IMR-90 (cell line): ENCODE results near the gene PRELID3B. TPM values are rescaled to one million over a fixed set of nuclear protein-coding genes. Genes with fewer than 3 reads are reported as not detected.

Experiments used
- ATAC-seq: fragments of 200-7000 bp; cut with Tn5 transposase; 2 replicates; pipeline ENCODE4 v1.9.1; 2020; ENCODE audit warnings: low read depth, mild to moderate bottlenecking, moderate library complexity
- BruUV-seq: library from RNA; stranded (reverse); fragments of 400-500 nt; replicated peaks from 2 replicates; lab custom pipeline; 2021; lab: Mats Ljungman, UMichigan
- CTCF ChIA-PET: fragments of 300-600 bp; formaldehyde crosslinking; extraction: SDS; loops from one replicate; lab custom pipeline; 2021; ENCODE audit warnings: antibody characterized with exemption; lab: Yijun Ruan, JAX
- POLR2A ChIA-PET: fragments of 300-600 bp; sonication (Branson Sonifier 250); formaldehyde crosslinking; loops from one replicate; lab custom pipeline; 2022; ENCODE audit warnings: antibody characterized with exemption; ENCODE audit not compliant: unreplicated experiment; lab: Charles Lee
- DNase-seq: peaks from one replicate; pipeline ENCODE4 v3.0.0; 2013
- H2AFZ ChIP-seq: replicated peaks from 2 replicates; pipeline ENCODE3; 2013; ENCODE audit warnings: low read length, mild to moderate bottlenecking; ENCODE audit not compliant: poor library complexity
- H2AK5ac ChIP-seq: 2 replicates; pipeline ENCODE4 v1.6.1; 2013; ENCODE audit warnings: low read depth, low read length, inconsistent platforms
- H2AK9ac ChIP-seq: replicated peaks from 2 replicates; pipeline ENCODE3; 2013; ENCODE audit warnings: mild to moderate bottlenecking, low read depth, low read length, moderate library complexity; ENCODE audit not compliant: poor library complexity
- H2BK120ac ChIP-seq: 2 replicates; pipeline ENCODE4 v1.6.1; 2013; ENCODE audit warnings: low read depth, low read length, inconsistent platforms
- H2BK15ac ChIP-seq: 3 replicates; pipeline ENCODE4 v1.6.1; 2013; ENCODE audit warnings: low read depth, low read length, inconsistent platforms
- H2BK20ac ChIP-seq: 2 replicates; pipeline ENCODE4 v1.6.1; 2013; ENCODE audit warnings: low read depth, mild to moderate bottlenecking, inconsistent platforms, low read length, moderate library complexity
- H2BK5ac ChIP-seq: 2 replicates; pipeline ENCODE4 v1.6.1; 2013; ENCODE audit warnings: mild to moderate bottlenecking, low read depth, low read length, inconsistent platforms; ENCODE audit not compliant: poor library complexity, severe bottlenecking
- H3K14ac ChIP-seq: replicated peaks from 2 replicates; pipeline ENCODE4 v1.6.1; 2013; ENCODE audit warnings: low read depth, low read length, inconsistent platforms
- H3K18ac ChIP-seq: 2 replicates; pipeline ENCODE4 v1.6.1; 2013; ENCODE audit warnings: low read depth, low read length, control low read depth
- H3K23ac ChIP-seq: 2 replicates; pipeline ENCODE4 v1.6.1; 2013; ENCODE audit warnings: low read depth, low read length, inconsistent platforms
- H3K27ac ChIP-seq: 2 replicates; pipeline ENCODE4 v1.5.1; 2013; ENCODE audit warnings: mild to moderate bottlenecking, control low read depth, low read length; ENCODE audit not compliant: insufficient read depth
- H3K27me3 ChIP-seq: 2 replicates; pipeline ENCODE4 v1.6.1; 2013; ENCODE audit warnings: low read length; ENCODE audit not compliant: control insufficient read depth, insufficient read depth
- H3K36me3 ChIP-seq: 2 replicates; pipeline ENCODE4 v1.6.1; 2013; ENCODE audit warnings: low read length, mixed read lengths; ENCODE audit not compliant: control insufficient read depth, insufficient read depth
- H3K4ac ChIP-seq: 2 replicates; pipeline ENCODE4 v1.6.1; 2013; ENCODE audit warnings: low read depth, low read length, inconsistent platforms
- H3K4me1 ChIP-seq: 2 replicates; pipeline ENCODE4 v1.6.1; 2013; ENCODE audit warnings: low read length, mixed read lengths; ENCODE audit not compliant: control insufficient read depth, insufficient read depth
- H3K4me2 ChIP-seq: 2 replicates; pipeline ENCODE4 v1.6.1; 2013; ENCODE audit warnings: low read depth, mild to moderate bottlenecking, control low read depth, low read length, moderate library complexity
- H3K4me3 ChIP-seq: 2 replicates; pipeline ENCODE4 v1.5.1; 2013; ENCODE audit warnings: low read depth, mild to moderate bottlenecking, control low read depth, low read length, moderate library complexity; ENCODE audit not compliant: insufficient read depth
- H3K56ac ChIP-seq: 2 replicates; pipeline ENCODE4 v1.6.1; 2013; ENCODE audit warnings: low read length, inconsistent platforms; ENCODE audit not compliant: insufficient read depth; ENCODE audit errors: extremely low read depth
- H3K79me1 ChIP-seq, 2 experiments: 2 replicates each; pipeline ENCODE4 v1.6.1; 2013; ENCODE audit warnings: low read length in 2 of 2, inconsistent platforms in 1 of 2, low read depth in 1 of 2
- H3K9ac ChIP-seq: 2 replicates; pipeline ENCODE4 v1.6.1; 2013; ENCODE audit warnings: low read depth, low read length, control low read depth
- H3K9me1 ChIP-seq: 2 replicates; pipeline ENCODE4 v1.6.1; 2013; ENCODE audit warnings: low read length, inconsistent platforms; ENCODE audit not compliant: insufficient read depth
- H3K9me3 ChIP-seq: 2 replicates; pipeline ENCODE4 v1.6.1; 2013; ENCODE audit warnings: low read length; ENCODE audit not compliant: control insufficient read depth, insufficient read depth
- H4K20me1 ChIP-seq: 2 replicates; pipeline ENCODE4 v1.6.1; 2013; ENCODE audit warnings: low read length, inconsistent platforms; ENCODE audit not compliant: insufficient read depth
- H4K5ac ChIP-seq: 2 replicates; pipeline ENCODE4 v1.6.1; 2013; ENCODE audit warnings: mild to moderate bottlenecking, low read depth, low read length, control low read depth
- H4K8ac ChIP-seq, 2 experiments: 2 replicates each; pipeline ENCODE4 v1.6.1; 2013; ENCODE audit warnings: low read depth in 2 of 2, low read length in 2 of 2, control low read depth in 1 of 2, inconsistent platforms in 1 of 2
- H4K91ac ChIP-seq: 2 replicates; pipeline ENCODE4 v1.6.1; 2013; ENCODE audit warnings: low read depth, low read length, inconsistent platforms; ENCODE audit not compliant: insufficient read depth
- BHLHE40 ChIP-seq: fragments of 150-350 bp; IDR thresholded peaks from 2 replicates; pipeline ENCODE4 v1.6.1; 2016; ENCODE audit warnings: mild to moderate bottlenecking, low read depth, low read length
- CTCF ChIP-seq: conservative IDR thresholded peaks from 2 replicates; pipeline ENCODE4 v1.5.1; 2012; ENCODE audit warnings: mild to moderate bottlenecking, low read depth, low read length, improper control_type of control experiment
- MAZ ChIP-seq: IDR thresholded peaks from 2 replicates; pipeline ENCODE4 v1.6.1; 2012; ENCODE audit warnings: low read depth, mild to moderate bottlenecking, low read length, improper control_type of control experiment, moderate library complexity, borderline replicate concordance
- POLR2A ChIP-seq: IDR thresholded peaks from 2 replicates; pipeline ENCODE4 v1.6.1; 2012; ENCODE audit warnings: mild to moderate bottlenecking, low read depth, low read length
- RCOR1 ChIP-seq: IDR thresholded peaks from 2 replicates; pipeline ENCODE4 v1.6.1; 2012; ENCODE audit warnings: mild to moderate bottlenecking, low read length, improper control_type of control experiment; ENCODE audit not compliant: insufficient replicate concordance
- SMC3 ChIP-seq: fragments of 150-350 bp; IDR thresholded peaks from 2 replicates; pipeline ENCODE4 v1.6.1; 2016; ENCODE audit warnings: low read depth, mild to moderate bottlenecking, antibody characterized with exemption, low read length, moderate library complexity
- WGBS, 2 experiments: methylation state at CpG; one replicate each; pipeline versions ENCODE4 v1.1.5 to v1.1.7; 2013; ENCODE audit warnings: missing lambda C conversion rate in 2 of 2; ENCODE audit not compliant: insufficient read length in 1 of 2; ENCODE audit errors: extremely low coverage in 2 of 2; 5-methylcytosine and 5-hydroxymethylcytosine counted together
- dilution Hi-C: fragments of 300-500 bp; cut with HindIII; formaldehyde crosslinking; loops from one replicate; pipeline ENCODE4 v1.14.3; 2018; ENCODE audit warnings: low sequenced_read_pairs; ENCODE audit not compliant: unreplicated experiment
- in situ Hi-C: fragments of 300-500 bp; cut with MboI; formaldehyde crosslinking; loops from 3 replicates; pipeline ENCODE4 v1.14.3; 2019; ENCODE audit warnings: low sequenced_read_pairs, inconsistent platforms, mixed read lengths
- intact Hi-C: fragments of 100-400 bp; cut with micrococcal nuclease; formaldehyde crosslinking; loops from 2 replicates; pipeline ENCODE4 v1.10.0; 2022
- polyA plus RNA-seq, 3 experiments: library from polyadenylated mRNA; depleted of rRNA; stranded (reverse); fragments of >200 nt; gene quantifications; 2 replicates each; pipeline ENCODE4 v1.2.3, GENCODE V29; 2012; ENCODE audit warnings: low replicate concordance in 1 of 3
- total RNA-seq: library from RNA; depleted of rRNA; stranded (reverse); fragments of >200 nt; gene quantifications from 2 replicates; pipeline ENCODE4 v1.2.3, GENCODE V29; 2012
- TF ChIP-seq, protein P1 (sequence below): fragments of 150-350 bp; IDR thresholded peaks from 2 replicates; pipeline ENCODE4 v1.6.1; 2016; ENCODE audit warnings: low read depth, mild to moderate bottlenecking, low read length, moderate library complexity, borderline replicate concordance

The PRELID3B gene
- total and polyA plus RNA-seq, 2 of the 4 experiments (the other 2 are of a cell fraction): 24.8 to 41.9 TPM

DNA sequence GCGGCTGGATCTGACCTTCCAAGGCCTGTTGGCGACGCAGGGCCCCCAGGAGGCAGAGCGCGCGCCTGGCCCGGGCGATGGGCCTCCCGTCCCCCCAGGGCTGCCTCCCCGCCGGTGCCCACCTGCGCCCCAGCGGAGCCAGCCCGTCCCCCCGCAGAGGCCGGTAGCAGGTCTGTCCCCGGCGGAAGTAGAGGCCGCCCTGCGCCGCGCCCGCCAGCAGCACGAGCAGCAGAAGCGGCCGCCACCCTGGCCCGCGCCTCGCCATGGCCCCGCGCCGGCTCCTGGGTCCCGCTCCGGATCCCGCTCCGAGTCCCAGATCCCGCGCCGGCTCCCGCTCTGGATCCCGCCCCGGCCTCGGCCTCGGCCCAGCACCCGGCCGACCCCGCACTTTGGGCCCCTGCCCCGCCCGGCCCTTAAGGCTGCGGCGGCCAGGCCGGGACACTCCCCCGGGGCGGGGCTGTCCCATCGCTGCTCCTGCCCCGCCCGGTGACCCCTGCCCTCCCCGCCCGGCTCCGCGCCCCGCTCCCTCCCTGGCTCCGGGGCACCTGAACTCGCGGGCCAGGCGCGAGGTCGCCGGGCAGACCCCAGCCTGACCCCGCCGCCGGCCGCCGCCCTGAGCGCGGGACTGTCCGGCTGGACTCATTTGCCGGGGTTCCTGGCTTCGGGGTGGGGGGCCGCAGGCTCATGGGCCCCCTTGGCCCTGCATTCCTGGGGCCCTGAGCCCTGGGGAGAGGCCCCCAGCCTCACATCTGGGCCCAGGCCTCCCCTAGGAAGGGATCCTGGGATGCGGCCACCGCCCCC, 35.5 kb downstream of the PRELID3B start, which contains the start of gene CTSZ:
CTSZ (minus strand) TSS at position 391 of the 801 bp plus-strand sequence; CDS start at position 265, 126 bp downstream.
- Histone ChIP-seq H3K4me2 (peak within 1 kb of the TSS; percentile 89), H3K9ac (peak within 1 kb of the TSS; percentile 92), H3K23ac (peak within 1 kb of the TSS; percentile 88), H4K8ac (peak within 1 kb of the TSS; percentile 86 to 99), H3K18ac (no peak within 1 kb of the TSS; the same call in 1 of the 2 replicates), H4K91ac (peak within 1 kb of the TSS; percentile 23), H2AFZ (peak within 1 kb of the TSS; percentile 94), H3K9me1 (peaks cover 15% of the 10 kb centered on the region; the same call in 1 of the 2 replicates), H3K4ac (peak within 1 kb of the TSS; percentile 81), H2AK9ac (peak within 1 kb of the TSS; percentile 85), H3K36me3 (no peaks in the 10 kb centered on the region), H3K14ac (peak within 1 kb of the TSS; percentile 76), H2BK5ac (peak within 1 kb of the TSS; percentile 1), H3K4me1 (peaks cover 20% of the 10 kb centered on the region), H2BK120ac (peak within 1 kb of the TSS; percentile 46), H2AK5ac (peak within 1 kb of the TSS; percentile 86), H2BK20ac (no peak within 1 kb of the TSS; the same call in 1 of the 2 replicates), H3K56ac (no peak within 1 kb of the TSS), H3K27me3 (no peaks in the 10 kb centered on the region), H3K79me1 (peaks cover 10 to 35% of the 10 kb centered on the region in 2 experiments; a peak in 3 of 4 replicates), H3K9me3 (no peaks in the 10 kb centered on the region), H4K20me1 (no peaks in the 10 kb centered on the region; the same call in 1 of the 2 replicates), H3K4me3 (peak within 1 kb of the TSS; percentile 66), H4K5ac (peak within 1 kb of the TSS; percentile 83), H3K27ac (peak within 1 kb of the TSS; percentile 33; the same call in 1 of the 2 replicates), H2BK15ac (no peak within 1 kb of the TSS)
- CTCF ChIA-PET: no interaction called here
- DNase-seq (no peak), ATAC-seq (peak; percentile 91)
- WGBS, 2 experiments: 17% methylated on average over 28 of the region's 82 CpGs; no CpG with 5 or more reads in 1 of the 2 experiments
- intact Hi-C loops: no loop called here
- dilution Hi-C loops: no loop called here
- POLR2A ChIA-PET: no interaction called here
- BruUV-seq: TSS peak; percentile 80
- in situ Hi-C loops: no loop called here
- no peak for TF ChIP-seq SMC3
- no peak for TF ChIP-seq MAZ
- TF ChIP-seq, protein P1, sequence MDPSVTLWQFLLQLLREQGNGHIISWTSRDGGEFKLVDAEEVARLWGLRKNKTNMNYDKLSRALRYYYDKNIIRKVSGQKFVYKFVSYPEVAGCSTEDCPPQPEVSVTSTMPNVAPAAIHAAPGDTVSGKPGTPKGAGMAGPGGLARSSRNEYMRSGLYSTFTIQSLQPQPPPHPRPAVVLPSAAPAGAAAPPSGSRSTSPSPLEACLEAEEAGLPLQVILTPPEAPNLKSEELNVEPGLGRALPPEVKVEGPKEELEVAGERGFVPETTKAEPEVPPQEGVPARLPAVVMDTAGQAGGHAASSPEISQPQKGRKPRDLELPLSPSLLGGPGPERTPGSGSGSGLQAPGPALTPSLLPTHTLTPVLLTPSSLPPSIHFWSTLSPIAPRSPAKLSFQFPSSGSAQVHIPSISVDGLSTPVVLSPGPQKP: no peak
- TF ChIP-seq CTCF: no peak
- no peak for TF ChIP-seq BHLHE40
- TF ChIP-seq POLR2A: 0 out of 2 replicates have a peak, but pooled peaks have one; percentile 29
- TF ChIP-seq RCOR1: no peak
